Neural progenitor cell (in vitro differentiated cells): ENCODE results near the gene EXOC6B.

ENCODE experiments used
- EZH2 ChIP-seq: fragments of 200-600 bp; sonication (generic); IDR thresholded peaks from 2 replicates; pipeline ENCODE4 v1.6.1; 2017; ENCODE audit warnings: antibody characterized with exemption, mild to moderate bottlenecking, moderate library complexity
- EZH2phosphoT487 ChIP-seq: fragments of 200-600 bp; sonication (generic); IDR thresholded peaks from 2 replicates; pipeline ENCODE4 v1.6.1; 2017; ENCODE audit warnings: antibody characterized with exemption
- TF ChIP-seq, protein P1 (sequence below): fragments of 200-600 bp; sonication (generic); IDR thresholded peaks from 2 replicates; pipeline ENCODE4 v1.5.1; 2017; ENCODE audit warnings: antibody characterized with exemption, mild to moderate bottlenecking

DNA sequence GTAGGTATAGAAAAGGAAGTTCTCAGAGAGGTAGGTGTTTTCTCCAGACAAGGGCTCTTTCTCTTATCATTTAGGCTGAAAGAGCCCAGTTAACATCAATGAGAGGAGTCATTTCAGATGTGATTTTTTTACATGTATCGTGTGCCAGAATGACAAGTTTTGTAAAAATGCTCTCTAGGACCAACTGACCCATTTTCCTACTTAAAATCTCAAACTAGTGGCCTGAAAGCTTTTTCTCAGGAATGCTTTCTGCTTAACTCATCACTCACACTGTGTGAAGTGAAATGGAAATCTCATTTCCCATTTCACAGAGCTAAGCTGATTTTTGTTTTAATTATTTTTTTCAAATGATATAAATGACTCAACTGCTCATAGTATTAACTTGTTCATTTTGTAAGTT, 549.5 kb downstream of the EXOC6B start:
- TF ChIP-seq, protein P1, sequence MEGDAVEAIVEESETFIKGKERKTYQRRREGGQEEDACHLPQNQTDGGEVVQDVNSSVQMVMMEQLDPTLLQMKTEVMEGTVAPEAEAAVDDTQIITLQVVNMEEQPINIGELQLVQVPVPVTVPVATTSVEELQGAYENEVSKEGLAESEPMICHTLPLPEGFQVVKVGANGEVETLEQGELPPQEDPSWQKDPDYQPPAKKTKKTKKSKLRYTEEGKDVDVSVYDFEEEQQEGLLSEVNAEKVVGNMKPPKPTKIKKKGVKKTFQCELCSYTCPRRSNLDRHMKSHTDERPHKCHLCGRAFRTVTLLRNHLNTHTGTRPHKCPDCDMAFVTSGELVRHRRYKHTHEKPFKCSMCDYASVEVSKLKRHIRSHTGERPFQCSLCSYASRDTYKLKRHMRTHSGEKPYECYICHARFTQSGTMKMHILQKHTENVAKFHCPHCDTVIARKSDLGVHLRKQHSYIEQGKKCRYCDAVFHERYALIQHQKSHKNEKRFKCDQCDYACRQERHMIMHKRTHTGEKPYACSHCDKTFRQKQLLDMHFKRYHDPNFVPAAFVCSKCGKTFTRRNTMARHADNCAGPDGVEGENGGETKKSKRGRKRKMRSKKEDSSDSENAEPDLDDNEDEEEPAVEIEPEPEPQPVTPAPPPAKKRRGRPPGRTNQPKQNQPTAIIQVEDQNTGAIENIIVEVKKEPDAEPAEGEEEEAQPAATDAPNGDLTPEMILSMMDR = no peak
- no peak for TF ChIP-seq EZH2
- TF ChIP-seq EZH2phosphoT487 = no peak
